ENCODE measurements around the gene NODAL. TPM values are rescaled to one million over a fixed set of nuclear protein-coding genes. Genes with fewer than 3 reads are reported as not detected.

Gene NODAL
- total RNA-seq, 2 experiments from 2014 or later = not detected

GRCh38 chr10:70479165-70479581, 37.7 kb upstream of the NODAL start:
- H3K9me3 Mint-ChIP-seq = no peaks in the 10 kb centered on the region
- intact Hi-C loops (cut with micrococcal nuclease) = no loop called here
- TF ChIP-seq CTCF (IDR thresholded peaks at IDR 0.05) = no peak
- peaks cover 48% of the 10 kb centered on the region for H3K4me1 Mint-ChIP-seq (ENCODE audit: low read depth)
- H3K27ac Mint-ChIP-seq = peak overlapping the region; percentile 31
- peak overlapping the region; percentile 67 for H3K4me3 Mint-ChIP-seq
- no peaks in the 10 kb centered on the region for H3K36me3 Mint-ChIP-seq (ENCODE audit: low read depth)
- ATAC-seq = no peak
- DNase-seq = no peak
- ChIA-PET CTCF (no interaction called here), POLR2A (interaction anchor here (4.5 kb wide), 1 partner anchor 16 kb away, joined by 23 read pairs; no protein-coding TSS in a partner anchor)
- H3K27me3 Mint-ChIP-seq = peaks cover 14% of the 10 kb centered on the region

- Mint-ChIP-seq H3K4me3 (peak within 1 kb of the TSS; percentile 72), H3K36me3 (ENCODE audit: low read depth) (no peaks in the 10 kb centered on the region), H3K27ac (peak within 1 kb of the TSS; percentile 55), H3K9me3 (no peaks in the 10 kb centered on the region), H3K27me3 (peaks cover 17% of the 10 kb centered on the region), H3K4me1 (ENCODE audit: low read depth) (peaks cover 48% of the 10 kb centered on the region)
- intact Hi-C loops (cut with micrococcal nuclease) = no loop called here
- CTCF ChIA-PET = interaction anchor here (4.1 kb wide), 1 partner anchor 17 kb away, joined by 30 read pairs; no protein-coding TSS in a partner anchor
- TF ChIP-seq CTCF (IDR thresholded peaks at IDR 0.05) = no peak
- DNase-seq (peak; percentile 68), ATAC-seq (peak; percentile 55)
- POLR2A ChIA-PET = interaction anchor here (0.9 to 4.5 kb wide), 5 partner anchors 12 to 139 kb away, joined by 3 to 23 read pairs (median 4); no protein-coding TSS in a partner anchor
Observed at GRCh38 chr10:70478191-70479164, 37.0 kb upstream of the NODAL start, which contains the start of gene PALD1. Gene PALD1 (plus strand): TSS chr10:70478767. CDS start chr10:70525952, 47,185 bp downstream.

GRCh38 chr10:70477661-70478162, 36.2 kb upstream of the NODAL start:
- Mint-ChIP-seq H3K9me3 (no peaks in the 10 kb centered on the region), H3K4me3 (peak overlapping the region; percentile 72), H3K27me3 (peaks cover 17% of the 10 kb centered on the region), H3K36me3 (ENCODE audit: low read depth) (no peaks in the 10 kb centered on the region), H3K27ac (peak overlapping the region; percentile 55), H3K4me1 (ENCODE audit: low read depth) (peaks cover 48% of the 10 kb centered on the region)
- intact Hi-C loops (cut with micrococcal nuclease) = no loop called here
- ATAC-seq = peak; percentile 54
- no peak for TF ChIP-seq CTCF (IDR thresholded peaks at IDR 0.05)
- ChIA-PET CTCF (interaction anchor here (0.9 to 4.1 kb wide), 4 partner anchors 16 to 38 kb away, joined by 3 to 30 read pairs (median 3); no protein-coding TSS in a partner anchor), POLR2A (interaction anchor here (0.9 to 4.5 kb wide), 5 partner anchors 13 to 140 kb away, joined by 3 to 23 read pairs (median 4); no protein-coding TSS in a partner anchor)
- DNase-seq = peak; percentile 88

GRCh38 chr10:70476249-70477035, 35.0 kb upstream of the NODAL start:
- Mint-ChIP-seq H3K36me3 (ENCODE audit: low read depth) (no peaks in the 10 kb centered on the region), H3K4me3 (no peak overlapping the region), H3K4me1 (ENCODE audit: low read depth) (peaks cover 45% of the 10 kb centered on the region), H3K27ac (no peak overlapping the region), H3K9me3 (no peaks in the 10 kb centered on the region), H3K27me3 (peaks cover 18% of the 10 kb centered on the region)
- no peak for TF ChIP-seq CTCF (IDR thresholded peaks at IDR 0.05)
- ChIA-PET CTCF (interaction anchor here (1.1 to 4.1 kb wide), 3 partner anchors 15 to 51 kb away, joined by 3 to 30 read pairs (median 3); no protein-coding TSS in a partner anchor), POLR2A (interaction anchor here (0.7 kb wide), 1 partner anchor 329 kb away, joined by 3 read pairs; the partner anchor contains the start of gene TYSND1)
- intact Hi-C loops (cut with micrococcal nuclease) = no loop called here
- ATAC-seq (no peak), DNase-seq (peak; percentile 32)

All from activated CD8-positive, alpha-beta T cell treated with anti-CD3 and anti-CD28 coated beads for 36 hours (primary cell).